ENCODE data around the gene CEP68.

The CEP68 gene

DNA sequence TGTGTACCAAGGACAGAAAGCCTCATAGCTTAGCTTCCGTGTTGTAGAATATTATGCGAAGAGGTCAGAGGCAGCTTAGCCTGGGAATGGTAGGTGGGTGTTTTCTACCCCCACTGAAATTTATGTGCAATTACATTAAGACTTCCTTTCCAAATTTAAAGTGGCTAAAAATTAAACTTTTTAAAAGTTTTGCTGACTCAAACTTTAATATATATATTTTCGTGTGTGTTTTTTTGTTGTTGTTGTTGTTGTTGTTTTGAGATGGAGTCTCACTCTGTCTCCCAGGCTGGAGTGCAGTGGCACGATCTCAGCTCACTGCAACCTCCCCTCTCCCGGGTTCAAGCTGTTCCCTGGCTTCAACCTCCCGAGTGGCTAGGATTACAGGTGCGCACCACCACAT is 77.9 kb downstream of the CEP68 start:
- Histone ChIP-seq H3K27ac (no peak overlapping the region), H4K20me1 (peaks cover 6% of the 10 kb centered on the region), H3K9me3 (no peaks in the 10 kb centered on the region), H3K36me3 (no peaks in the 10 kb centered on the region), H3K4me1 (peaks cover 5% of the 10 kb centered on the region; the same call in 1 of the 2 replicates), H3K9ac (no peak overlapping the region), H3K4me3 (no peak overlapping the region), H3K4me2 (no peak overlapping the region), H3K27me3 (no peaks in the 10 kb centered on the region)
- no peak for TF ChIP-seq Cebpa-rat (IDR thresholded peaks at IDR 0.05)

- Histone ChIP-seq H3K27me3 (no peaks in the 10 kb centered on the region), H3K9me3 (no peaks in the 10 kb centered on the region)
- TF ChIP-seq Cebpa-rat (IDR thresholded peaks at IDR 0.05): no peak
Measured at GRCh38 chr2:65136253-65136652, 80.0 kb downstream of the CEP68 start.

More at GRCh38 chr2:65136253-65136652, 80.0 kb downstream of the CEP68 start:
- Histone ChIP-seq H3K9ac (no peak overlapping the region), H3K36me3 (no peaks in the 10 kb centered on the region), H3K27ac (no peak overlapping the region), H4K20me1 (no peaks in the 10 kb centered on the region), H3K4me1 (no peaks in the 10 kb centered on the region), H3K4me3 (no peak overlapping the region), H3K4me2 (no peak overlapping the region)

Measured in BLaER1 (cell line).